ENCODE data around the gene DHX58.

GRCh38 chr17:42061646-42062487, 50.6 kb downstream of the DHX58 start:
- TF ChIP-seq CTCF (IDR thresholded peaks at IDR 0.05) (no peak), POLR2AphosphoS5 (IDR thresholded peaks at IDR 0.05; ENCODE audit: low read depth, low read length) (no peak), SIN3A (IDR thresholded peaks at IDR 0.05; ENCODE audit: borderline replicate concordance, insufficient read depth, low read depth, low read length) (no peak), REST (IDR thresholded peaks at IDR 0.05; ENCODE audit: insufficient read depth in 1 of 2, low read depth in 2 of 2, low read length in 1 of 2) (no peak)
